K562 (cell line): ENCODE data around the gene IL34. TPM values are rescaled to one million over a fixed set of nuclear protein-coding genes. Genes with fewer than 3 reads are reported as not detected.

Experiments used
- ATAC-seq: fragments of 200-7000 bp; cut with Tn5 transposase; 3 replicates; pipeline ENCODE4 v1.9.1; 2020; ENCODE audit warnings: moderate library complexity
- BruUV-seq: library from RNA; stranded (reverse); fragments of 400-500 nt; replicated peaks from 2 replicates; lab custom pipeline; 2021; lab: Mats Ljungman, UMichigan
- CTCF ChIA-PET: fragments of 300-600 bp; formaldehyde crosslinking; extraction: SDS; loops from one replicate; lab custom pipeline; 2021; ENCODE audit warnings: low intra/inter-chr PET ratio; lab: Yijun Ruan, JAX
- POLR2A ChIA-PET: fragments of 300-600, 350-650 bp; sonication (Branson Sonifier 250); formaldehyde crosslinking; extraction: SDS; loops from one replicate; lab custom pipeline; 2021; ENCODE audit warnings: antibody characterized with exemption, inconsistent platforms; lab: Yijun Ruan, JAX
- DNase-seq, 4 experiments: peaks; one replicate each; pipeline versions ENCODE4 v3.0.0 to v3.0.0-alpha.2; 2011 to 2018; ENCODE audit warnings: low spot score in 3 of 4, mixed read lengths in 3 of 4; ENCODE audit errors: extremely low read depth in 1 of 4
- FAIRE-seq: peaks from 2 replicates; lab custom pipeline; 2011; peaks lifted over from hg19 to GRCh38; lab: Jason Lieb, UNC
- H2AFZ ChIP-seq: 2 replicates; pipeline ENCODE4 v1.6.0; 2011; ENCODE audit warnings: low read depth, low read length, control low read depth, inconsistent platforms
- H3K27ac ChIP-seq: fragments of 200-600 bp; 3 replicates; pipeline ENCODE4 v1.8.0; 2011; ENCODE audit warnings: low read depth, mild to moderate bottlenecking, control low read depth, inconsistent platforms, low read length, moderate library complexity, mixed read lengths; ENCODE audit errors: extremely low read depth
- H3K27me3 ChIP-seq, 2 experiments: fragments of 300-600 bp in 1 of 2; 2 replicates in 1 of 2; 3 replicates in 1 of 2; pipeline versions ENCODE4 v1.6.0 to v1.8.0; 2011; ENCODE audit warnings: inconsistent platforms in 2 of 2, low read length in 2 of 2, mild to moderate bottlenecking in 1 of 2, mixed read lengths in 1 of 2, moderate library complexity in 1 of 2; ENCODE audit not compliant: control insufficient read depth in 2 of 2, insufficient read depth in 2 of 2
- H3K36me3 ChIP-seq: fragments of 300-600 bp; 3 replicates; pipeline ENCODE4 v1.8.0; 2011; ENCODE audit warnings: mild to moderate bottlenecking, low read length, inconsistent platforms; ENCODE audit not compliant: control insufficient read depth, insufficient read depth
- H3K4me1 ChIP-seq, 2 experiments: fragments of 200-600 bp in 1 of 2; replicated peaks in 1 of 2; 2 replicates in 1 of 2; 3 replicates in 1 of 2; pipeline versions ENCODE4 v1.5.1 to v1.8.0; 2011; ENCODE audit warnings: inconsistent platforms in 2 of 2, low read length in 2 of 2, mild to moderate bottlenecking in 1 of 2, mixed read lengths in 1 of 2, moderate library complexity in 1 of 2; ENCODE audit not compliant: control insufficient read depth in 2 of 2, insufficient read depth in 2 of 2
- H3K4me2 ChIP-seq: 2 replicates; pipeline ENCODE4 v1.6.1; 2011; ENCODE audit warnings: low read length, control low read depth, inconsistent platforms, mixed read lengths; ENCODE audit not compliant: insufficient read depth
- H3K4me3 ChIP-seq: fragments of 200-600 bp; sonication (generic), shearing (Covaris generic); 2 replicates; pipeline ENCODE4 v1.5.1; 2016; ENCODE audit warnings: control low read depth, inconsistent platforms
- H3K79me2 ChIP-seq: fragments of 200-600 bp; 3 replicates; pipeline ENCODE4 v1.8.0; 2011; ENCODE audit warnings: low read length, inconsistent platforms; ENCODE audit not compliant: control insufficient read depth, insufficient read depth
- H3K9ac ChIP-seq, 2 experiments: 2 replicates each; pipeline versions ENCODE4 v1.6.0 to v1.6.1; 2011; ENCODE audit warnings: low read depth in 2 of 2, low read length in 2 of 2, control low read depth in 1 of 2, inconsistent platforms in 1 of 2, mild to moderate bottlenecking in 1 of 2, mixed read lengths in 1 of 2; ENCODE audit not compliant: insufficient read depth in 1 of 2
- H3K9me1 ChIP-seq: one replicate; pipeline ENCODE4 v1.6.0; 2011; ENCODE audit warnings: inconsistent platforms, mild to moderate bottlenecking, low read length, moderate library complexity; ENCODE audit not compliant: control insufficient read depth, insufficient read depth
- H3K9me3 ChIP-seq: replicated peaks from 2 replicates; pipeline ENCODE4 v1.5.1; 2011; ENCODE audit warnings: low read depth, low read length, inconsistent platforms; ENCODE audit not compliant: control insufficient read depth, insufficient read depth
- H4K20me1 ChIP-seq: replicated peaks from 2 replicates; pipeline ENCODE4 v1.6.1; 2011; ENCODE audit warnings: low read length, inconsistent platforms, mixed read lengths; ENCODE audit not compliant: control insufficient read depth, insufficient read depth
- EZH2 ChIP-seq: IDR thresholded peaks from 2 replicates; pipeline ENCODE4 v1.6.1; 2012; ENCODE audit warnings: low read depth, mild to moderate bottlenecking, inconsistent platforms, low read length, borderline replicate concordance
- FOXA1 ChIP-seq: fragments of 450-650 bp; IDR thresholded peaks from 2 replicates; pipeline ENCODE4 v1.6.1; 2016; ENCODE audit warnings: mild to moderate bottlenecking, borderline replicate concordance
- MAX ChIP-seq: sonication (generic); formaldehyde crosslinking; IDR thresholded peaks from 2 replicates; pipeline ENCODE4 v1.9.0; 2022; ENCODE audit warnings: mild to moderate bottlenecking, missing genetic modification reagents
- MECOM ChIP-seq: fragments of 250-450 bp; sonication (Bioruptor Pico); IDR thresholded peaks from 2 replicates; pipeline ENCODE4 v1.8.0; 2022; ENCODE audit warnings: inconsistent platforms
- NCOA1 ChIP-seq: fragments of 450-650 bp; IDR thresholded peaks from 2 replicates; pipeline ENCODE4 v1.6.1; 2016; ENCODE audit warnings: low read depth
- NFIC ChIP-seq: fragments of 450-650 bp; IDR thresholded peaks from 2 replicates; pipeline ENCODE4 v1.6.1; 2017; ENCODE audit warnings: mild to moderate bottlenecking, inconsistent platforms
- PRDM10 ChIP-seq: fragments of 450-650 bp; IDR thresholded peaks from 2 replicates; pipeline ENCODE4 v1.6.1; 2018; ENCODE audit not compliant: partially characterized antibody
- STAG1 ChIP-seq: sonication (generic); formaldehyde crosslinking; IDR thresholded peaks from 2 replicates; pipeline ENCODE4 v1.5.0; 2020; ENCODE audit warnings: missing genetic modification reagents, borderline replicate concordance
- WGBS: fragments of 100-300 bp; shearing (Covaris generic); methylation state at CpG from one replicate; pipeline ENCODE4 v1.1.6; 2016; ENCODE audit warnings: low coverage, mixed read lengths; ENCODE audit not compliant: insufficient coverage; ENCODE audit errors: missing lambda C conversion rate; 5-methylcytosine and 5-hydroxymethylcytosine counted together
- in situ Hi-C: fragments of 300-500 bp; cut with MboI; formaldehyde crosslinking; loops from 4 replicates; pipeline ENCODE4 v1.15.0; 2018; ENCODE audit warnings: inconsistent platforms, mixed read lengths
- intact Hi-C: fragments of 100-400 bp; cut with micrococcal nuclease; formaldehyde crosslinking; loops from 2 replicates; pipeline ENCODE4 v1.14.2; 2022
- polyA plus RNA-seq, 8 experiments: library from polyadenylated mRNA; depleted of rRNA in 4 of 8; stranded (reverse) in 5 of 8; unstranded in 3 of 8; fragments of >200 nt; fragmentation: Nextera tagmentation in 2 of 8; fragmentation: Illumina TruSeq in 1 of 8; extraction: Ambion mirVana in 2 of 8; extraction: Trizol in 1 of 8; gene quantifications; 2 replicates each; pipeline versions ENCODE4 v1.2.1 to v1.2.3, GENCODE V29; 2011 to 2014; ENCODE audit warnings: inconsistent platforms in 1 of 8, missing spikeins in 1 of 8
- total RNA-seq, 7 experiments: library from RNA; depleted of rRNA in 6 of 7; stranded (reverse); fragments of >200 nt in 6 of 7; fragmentation: Illumina TruSeq in 2 of 7; extraction: Trizol in 2 of 7; gene quantifications; 2 replicates each; pipeline versions ENCODE4 v1.2.1 to v1.2.3, GENCODE V29; 2011 to 2021; ENCODE audit warnings: low replicate concordance in 1 of 7

IL34 gene
- total and polyA plus RNA-seq, 9 of the 15 experiments (the other 6 are each of a cell fraction or from before 2014, with no cell fraction given) = 0.07 to 0.18 (median 0.10) TPM; not detected in 6

GRCh38 chr16:70694088-70694867, 47.9 kb downstream of the IL34 start:
- 0 out of 2 replicates have a peak, but pooled peaks have one; percentile 19 for TF ChIP-seq STAG1
- TF ChIP-seq EZH2 = no peak
- no peak for TF ChIP-seq MAX (CRISPR knock-in tag)
- Histone ChIP-seq H4K20me1 (no peaks in the 10 kb centered on the region), H3K9me3 (no peaks in the 10 kb centered on the region), H3K36me3 (peaks cover 20% of the 10 kb centered on the region; the same call in 1 of the 3 replicates), H3K4me3 (no peak overlapping the region), H3K9ac (peak overlapping the region; percentile 44 to 84; a peak in 3 of 4 replicates), H3K4me2 (no peak overlapping the region; the same call in 1 of the 2 replicates), H3K79me2 (no peaks in the 10 kb centered on the region), H3K9me1 (no peaks in the 10 kb centered on the region), H3K27ac (peak overlapping the region; percentile 85; the same call in 2 of the 3 replicates), H2AFZ (no peak overlapping the region), H3K4me1 (peaks cover 25 to 83% of the 10 kb centered on the region in 2 experiments), H3K27me3 (no peaks in the 10 kb centered on the region)
- in situ Hi-C loops (no loop called here), intact Hi-C loops (no loop called here)
- WGBS = 95% methylated on average over 14 of the region's 17 CpGs
- DNase-seq (no peak), FAIRE-seq (no peak), ATAC-seq (no peak)
- no TSS peak for BruUV-seq
- CTCF ChIA-PET = no interaction called here
- POLR2A ChIA-PET = no interaction called here

GRCh38 chr16:70694868-70695218, 48.5 kb downstream of the IL34 start:
- Histone ChIP-seq H3K9ac (peak overlapping the region; percentile 44 to 84), H3K36me3 (peaks cover 25% of the 10 kb centered on the region; the same call in 1 of the 3 replicates), H3K27me3 (no peaks in the 10 kb centered on the region), H2AFZ (no peak overlapping the region), H4K20me1 (no peaks in the 10 kb centered on the region), H3K79me2 (no peaks in the 10 kb centered on the region), H3K4me2 (peak overlapping the region; percentile 91; the same call in 1 of the 2 replicates), H3K27ac (peak overlapping the region; percentile 85), H3K9me3 (no peaks in the 10 kb centered on the region), H3K9me1 (no peaks in the 10 kb centered on the region), H3K4me3 (no peak overlapping the region), H3K4me1 (peaks cover 25 to 79% of the 10 kb centered on the region in 2 experiments)
- no peak for ATAC-seq
- CTCF ChIA-PET = no interaction called here
- intact Hi-C loops (no loop called here), in situ Hi-C loops (no loop called here)
- WGBS = 73% methylated on average over 4 of the region's 4 CpGs
- FAIRE-seq = no peak
- POLR2A ChIA-PET = no interaction called here
- TF ChIP-seq NFIC = peak; percentile 58
- no peak for TF ChIP-seq FOXA1
- TF ChIP-seq NCOA1 = no peak
- peak; percentile 11 for TF ChIP-seq PRDM10
- no peak for TF ChIP-seq MECOM (CRISPR knock-in tag)
- peak in 1 of 4 experiments; percentile 23 for DNase-seq
- no TSS peak for BruUV-seq
